ENCODE data around the gene UPP2. TPM values are rescaled to one million over a fixed set of nuclear protein-coding genes. Genes with fewer than 3 reads are reported as not detected.

UPP2 gene
- total RNA-seq, 1 donor from 2014 or later: not detected

DNA sequence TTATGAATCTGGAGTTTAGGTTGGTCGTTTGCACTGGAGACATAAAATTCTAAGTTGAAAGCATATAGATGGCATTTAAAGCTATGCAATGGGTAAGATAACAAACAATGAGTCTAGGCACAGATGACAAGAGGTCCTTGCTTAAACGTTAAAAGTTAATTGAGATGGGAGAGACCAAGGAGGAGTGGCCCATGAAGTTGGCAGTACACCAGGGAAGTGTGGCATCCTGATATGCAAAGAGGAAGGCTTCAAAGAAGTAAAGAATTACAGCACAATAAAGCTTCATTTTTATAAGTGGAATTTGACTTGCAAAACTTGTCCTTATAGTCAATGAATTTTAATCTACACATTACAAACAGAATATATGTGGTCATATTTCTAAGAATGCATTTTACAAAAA is 23.2 kb downstream of the UPP2 start:
- Histone ChIP-seq H3K27ac (ENCODE audit: low read depth, low read length) (no peak overlapping the region), H3K4me3 (ENCODE audit: low read length in 3 of 3) (no peak overlapping the region), H3K9ac (ENCODE audit: low read depth in 1 of 3, low read length in 3 of 3) (no peak overlapping the region), H3K27me3 (ENCODE audit: control insufficient read depth in 3 of 3, insufficient read depth in 3 of 3, low read length in 3 of 3) (no peaks in the 10 kb centered on the region), H3K4me1 (ENCODE audit: control insufficient read depth in 3 of 3, insufficient read depth in 3 of 3, low read length in 3 of 3) (no peaks in the 10 kb centered on the region), H3K9me3 (ENCODE audit: control insufficient read depth in 3 of 3, low read length in 3 of 3) (peaks cover 0 to 2% (median 0%) of the 10 kb centered on the region in 3 donors), H3K36me3 (ENCODE audit: control insufficient read depth in 3 of 3, insufficient read depth in 3 of 3, low read length in 3 of 3) (no peaks in the 10 kb centered on the region)

GRCh38 chr2:158125756-158126498 is 24.3 kb downstream of the UPP2 start:
- Histone ChIP-seq H3K36me3 (ENCODE audit: control insufficient read depth in 3 of 3, insufficient read depth in 3 of 3, low read length in 3 of 3) (no peaks in the 10 kb centered on the region), H3K27me3 (ENCODE audit: control insufficient read depth in 3 of 3, insufficient read depth in 3 of 3, low read length in 3 of 3) (no peaks in the 10 kb centered on the region), H3K4me3 (ENCODE audit: low read length in 3 of 3) (no peak overlapping the region), H3K9ac (ENCODE audit: low read depth in 1 of 3, low read length in 3 of 3) (no peak overlapping the region), H3K27ac (ENCODE audit: low read depth, low read length) (no peak overlapping the region), H3K9me3 (ENCODE audit: control insufficient read depth in 3 of 3, low read length in 3 of 3) (peaks cover 0 to 2% (median 0%) of the 10 kb centered on the region in 3 donors), H3K4me1 (ENCODE audit: control insufficient read depth in 3 of 3, insufficient read depth in 3 of 3, low read length in 3 of 3) (no peaks in the 10 kb centered on the region)

- Histone ChIP-seq H3K9me3 (ENCODE audit: control insufficient read depth in 3 of 3, low read length in 3 of 3) (peaks cover 0 to 2% (median 0%) of the 10 kb centered on the region in 3 donors), H3K4me1 (ENCODE audit: control insufficient read depth in 3 of 3, insufficient read depth in 3 of 3, low read length in 3 of 3) (no peaks in the 10 kb centered on the region)
These were observed 25.7 kb downstream of the UPP2 start for GRCh38 chr2:158127380-158127804.

GRCh38 chr2:158128168-158128973 is 26.7 kb downstream of the UPP2 start:
- Histone ChIP-seq H3K36me3 (ENCODE audit: control insufficient read depth in 3 of 3, insufficient read depth in 3 of 3, low read length in 3 of 3) (no peaks in the 10 kb centered on the region), H3K4me3 (ENCODE audit: low read length in 3 of 3) (no peak overlapping the region), H3K9ac (ENCODE audit: low read depth in 1 of 3, low read length in 3 of 3) (no peak overlapping the region), H3K4me1 (ENCODE audit: control insufficient read depth in 3 of 3, insufficient read depth in 3 of 3, low read length in 3 of 3) (no peaks in the 10 kb centered on the region), H3K27me3 (ENCODE audit: control insufficient read depth in 3 of 3, insufficient read depth in 3 of 3, low read length in 3 of 3) (no peaks in the 10 kb centered on the region), H3K9me3 (ENCODE audit: control insufficient read depth in 3 of 3, low read length in 3 of 3) (no peaks in the 10 kb centered on the region), H3K27ac (ENCODE audit: low read depth, low read length) (no peak overlapping the region)

More at GRCh38 chr2:158127380-158127804, 25.7 kb downstream of the UPP2 start:
- no peak overlapping the region for H3K4me3 ChIP-seq (ENCODE audit: low read length in 3 of 3)
- H3K27me3 ChIP-seq (ENCODE audit: control insufficient read depth in 3 of 3, insufficient read depth in 3 of 3, low read length in 3 of 3): no peaks in the 10 kb centered on the region
- H3K36me3 ChIP-seq (ENCODE audit: control insufficient read depth in 3 of 3, insufficient read depth in 3 of 3, low read length in 3 of 3): no peaks in the 10 kb centered on the region
- no peak overlapping the region for H3K9ac ChIP-seq (ENCODE audit: low read depth in 1 of 3, low read length in 3 of 3)
- H3K27ac ChIP-seq (ENCODE audit: low read depth, low read length): no peak overlapping the region

DNA sequence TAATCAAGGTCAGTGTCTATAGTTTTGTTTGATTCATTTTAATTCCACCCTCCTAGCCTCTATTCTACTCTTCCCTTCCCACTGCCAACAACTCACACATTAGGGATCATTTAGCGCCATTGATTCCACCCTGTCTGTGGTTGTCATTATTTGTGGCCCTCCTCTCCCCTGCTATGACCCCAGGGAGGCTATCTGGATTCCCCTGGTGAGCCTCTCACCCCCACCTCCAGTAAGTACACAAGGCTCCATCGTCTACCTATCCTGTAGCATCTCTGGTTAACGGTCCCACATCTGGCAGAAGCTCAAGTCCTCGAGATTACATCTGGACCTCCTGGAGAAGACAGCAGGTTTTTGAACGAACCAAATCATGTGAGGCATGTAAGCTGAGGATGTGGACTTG is 27.4 kb downstream of the UPP2 start:
- Histone ChIP-seq H3K4me3 (ENCODE audit: low read length in 3 of 3) (no peak overlapping the region), H3K36me3 (ENCODE audit: control insufficient read depth in 3 of 3, insufficient read depth in 3 of 3, low read length in 3 of 3) (no peaks in the 10 kb centered on the region), H3K4me1 (ENCODE audit: control insufficient read depth in 3 of 3, insufficient read depth in 3 of 3, low read length in 3 of 3) (no peaks in the 10 kb centered on the region), H3K27me3 (ENCODE audit: control insufficient read depth in 3 of 3, insufficient read depth in 3 of 3, low read length in 3 of 3) (no peaks in the 10 kb centered on the region), H3K27ac (ENCODE audit: low read depth, low read length) (no peak overlapping the region), H3K9me3 (ENCODE audit: control insufficient read depth in 3 of 3, low read length in 3 of 3) (no peaks in the 10 kb centered on the region), H3K9ac (ENCODE audit: low read depth in 1 of 3, low read length in 3 of 3) (no peak overlapping the region)

GRCh38 chr2:158130832-158131473 is 29.3 kb downstream of the UPP2 start:
- no peaks in the 10 kb centered on the region for H3K4me1 ChIP-seq (ENCODE audit: control insufficient read depth in 3 of 3, insufficient read depth in 3 of 3, low read length in 3 of 3)
- no peak overlapping the region for H3K27ac ChIP-seq (ENCODE audit: low read depth, low read length)
- no peaks in the 10 kb centered on the region for H3K27me3 ChIP-seq (ENCODE audit: control insufficient read depth in 3 of 3, insufficient read depth in 3 of 3, low read length in 3 of 3)
- H3K9ac ChIP-seq (ENCODE audit: low read depth in 1 of 3, low read length in 3 of 3): no peak overlapping the region
- no peak overlapping the region for H3K4me3 ChIP-seq (ENCODE audit: low read length in 3 of 3)
- no peaks in the 10 kb centered on the region for H3K9me3 ChIP-seq (ENCODE audit: control insufficient read depth in 3 of 3, low read length in 3 of 3)
- no peaks in the 10 kb centered on the region for H3K36me3 ChIP-seq (ENCODE audit: control insufficient read depth in 3 of 3, insufficient read depth in 3 of 3, low read length in 3 of 3)

- Histone ChIP-seq H3K9me3 (ENCODE audit: control insufficient read depth in 3 of 3, low read length in 3 of 3) (no peaks in the 10 kb centered on the region), H3K9ac (ENCODE audit: low read depth in 1 of 3, low read length in 3 of 3) (no peak overlapping the region), H3K4me3 (ENCODE audit: low read length in 3 of 3) (no peak overlapping the region), H3K36me3 (ENCODE audit: control insufficient read depth in 3 of 3, insufficient read depth in 3 of 3, low read length in 3 of 3) (no peaks in the 10 kb centered on the region), H3K27ac (ENCODE audit: low read depth, low read length) (no peak overlapping the region), H3K27me3 (ENCODE audit: control insufficient read depth in 3 of 3, insufficient read depth in 3 of 3, low read length in 3 of 3) (no peaks in the 10 kb centered on the region), H3K4me1 (ENCODE audit: control insufficient read depth in 3 of 3, insufficient read depth in 3 of 3, low read length in 3 of 3) (no peaks in the 10 kb centered on the region)
These were observed 29.8 kb downstream of the UPP2 start for GRCh38 chr2:158131483-158131912.

DNA sequence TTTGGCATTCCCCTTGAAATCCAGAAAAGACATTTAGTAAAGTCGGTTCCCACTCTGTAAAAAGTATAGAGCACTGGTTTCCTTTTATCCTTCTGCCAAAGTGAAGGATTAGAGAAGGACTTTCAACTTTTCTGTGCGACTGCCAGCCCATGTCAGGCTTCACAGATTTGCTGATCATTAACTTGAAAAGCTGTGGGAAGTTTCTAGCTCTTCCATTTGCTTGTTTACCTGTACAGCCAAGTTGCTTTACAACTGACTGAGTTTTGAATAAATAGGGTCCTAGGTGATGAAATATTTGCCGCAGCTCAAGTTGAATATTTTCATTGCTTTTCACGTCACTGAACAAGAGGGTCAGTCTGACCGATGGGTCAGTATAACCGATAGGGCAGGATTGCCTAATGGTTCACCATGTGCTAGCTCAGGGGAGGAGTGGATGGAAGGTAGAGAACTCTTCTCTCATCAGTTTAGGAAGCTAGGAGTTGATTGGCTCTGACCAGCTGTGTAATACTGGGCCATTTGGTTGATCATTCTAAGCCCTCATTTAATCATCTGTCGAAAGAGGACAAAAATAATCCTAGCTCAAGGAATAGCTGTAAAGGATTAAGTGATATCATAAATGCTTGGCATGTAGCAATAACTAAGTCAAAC is 30.4 kb downstream of the UPP2 start:
- no peaks in the 10 kb centered on the region for H3K4me1 ChIP-seq (ENCODE audit: control insufficient read depth in 3 of 3, insufficient read depth in 3 of 3, low read length in 3 of 3)
- H3K9ac ChIP-seq (ENCODE audit: low read depth in 1 of 3, low read length in 3 of 3): no peak overlapping the region
- H3K36me3 ChIP-seq (ENCODE audit: control insufficient read depth in 3 of 3, insufficient read depth in 3 of 3, low read length in 3 of 3): no peaks in the 10 kb centered on the region
- no peak overlapping the region for H3K27ac ChIP-seq (ENCODE audit: low read depth, low read length)
- H3K4me3 ChIP-seq (ENCODE audit: low read length in 3 of 3): no peak overlapping the region
- no peaks in the 10 kb centered on the region for H3K27me3 ChIP-seq (ENCODE audit: control insufficient read depth in 3 of 3, insufficient read depth in 3 of 3, low read length in 3 of 3)
- no peaks in the 10 kb centered on the region for H3K9me3 ChIP-seq (ENCODE audit: control insufficient read depth in 3 of 3, low read length in 3 of 3)

DNA sequence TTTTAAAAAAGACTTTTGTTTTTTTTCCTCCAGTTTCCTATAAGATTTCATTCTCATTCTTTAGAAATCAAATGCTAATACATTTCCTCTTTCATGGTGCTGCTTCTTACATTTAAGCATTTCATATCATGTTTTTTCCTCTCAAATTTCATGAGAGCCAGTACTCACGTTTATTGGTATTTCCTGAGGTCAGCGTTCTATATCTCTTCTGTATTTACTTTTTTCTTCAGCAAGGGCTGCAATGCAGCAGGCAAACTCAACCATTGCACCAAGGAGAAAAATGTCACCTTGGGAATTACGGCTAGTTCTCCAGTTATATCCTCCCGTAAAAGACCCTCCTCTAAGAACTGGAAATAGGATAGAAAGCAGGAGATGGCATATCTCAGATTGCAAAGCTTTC is 32.4 kb downstream of the UPP2 start:
- no peak overlapping the region for H3K9ac ChIP-seq (ENCODE audit: low read depth in 1 of 3, low read length in 3 of 3)
- no peaks in the 10 kb centered on the region for H3K4me1 ChIP-seq (ENCODE audit: control insufficient read depth in 3 of 3, insufficient read depth in 3 of 3, low read length in 3 of 3)
- H3K4me3 ChIP-seq (ENCODE audit: low read length in 3 of 3): no peak overlapping the region
- H3K27me3 ChIP-seq (ENCODE audit: control insufficient read depth in 3 of 3, insufficient read depth in 3 of 3, low read length in 3 of 3): no peaks in the 10 kb centered on the region
- H3K27ac ChIP-seq (ENCODE audit: low read depth, low read length): no peak overlapping the region
- H3K36me3 ChIP-seq (ENCODE audit: control insufficient read depth in 3 of 3, insufficient read depth in 3 of 3, low read length in 3 of 3): no peaks in the 10 kb centered on the region
- H3K9me3 ChIP-seq (ENCODE audit: control insufficient read depth in 3 of 3, low read length in 3 of 3): no peaks in the 10 kb centered on the region
